ENCODE results near the gene CKS1B. TPM values are rescaled to one million over a fixed set of nuclear protein-coding genes. Genes with fewer than 3 reads are reported as not detected.

CKS1B gene
- total RNA-seq, 1 donor from 2014 or later, result 104 TPM

GRCh38 chr1:154945160-154945961 is 29.1 kb upstream of the CKS1B start:
- intact Hi-C loops (cut with micrococcal nuclease), result no loop called here

GRCh38 chr1:154945962-154946850 is 28.3 kb upstream of the CKS1B start:
- intact Hi-C loops (cut with micrococcal nuclease), result no loop called here

- intact Hi-C loops (cut with micrococcal nuclease), result no loop called here
These were observed 26.4 kb upstream of the CKS1B start for GRCh38 chr1:154948079-154948478.

GRCh38 chr1:154951901-154952657 is 22.4 kb upstream of the CKS1B start:
- intact Hi-C loops (cut with micrococcal nuclease), result loop anchor here (10.0 kb wide), 1 partner anchor 1553 kb away; the partner anchor contains the start of gene MEF2D

- intact Hi-C loops (cut with micrococcal nuclease), result loop anchor here (10.0 kb wide), 1 partner anchor 1552 kb away; the partner anchor contains the start of gene MEF2D
These were observed 21.8 kb upstream of the CKS1B start for GRCh38 chr1:154952664-154953063.

GRCh38 chr1:154953611-154954038 is 20.9 kb upstream of the CKS1B start:
- intact Hi-C loops (cut with micrococcal nuclease), result loop anchor here (2.0 to 10.0 kb wide), 3 partner anchors 109 to 1551 kb away; partner anchors contain the start of genes ATP8B2, EFNA4 and MEF2D

- intact Hi-C loops (cut with micrococcal nuclease), result loop anchor here (2.0 to 10.0 kb wide), 3 partner anchors 108 to 1550 kb away; partner anchors contain the start of genes ATP8B2, EFNA4 and MEF2D
These were observed 19.9 kb upstream of the CKS1B start for GRCh38 chr1:154954541-154954940.

- intact Hi-C loops (cut with micrococcal nuclease), result loop anchor here (1.0 to 10.0 kb wide), 9 partner anchors 18 to 1550 kb away; partner anchors contain the start of genes ADAR, ATP8B2, CKS1B and EFNA4
These were observed 19.3 kb upstream of the CKS1B start for GRCh38 chr1:154955039-154955717.

GRCh38 chr1:154955718-154956543 is 18.6 kb upstream of the CKS1B start, which contains the start of gene PBXIP1:
Gene PBXIP1 (minus strand): TSS chr1:154956099. CDS start chr1:154953721, 2,378 bp downstream.
- intact Hi-C loops (cut with micrococcal nuclease), result loop anchor here (1.0 to 10.0 kb wide), 9 partner anchors 18 to 1549 kb away; partner anchors contain the start of genes ADAR, ATP8B2, CKS1B and EFNA4

GRCh38 chr1:154956544-154956941 is 17.9 kb upstream of the CKS1B start:
- intact Hi-C loops (cut with micrococcal nuclease), result loop anchor here (10.0 kb wide), 1 partner anchor 1548 kb away; the partner anchor contains the start of gene MEF2D

GRCh38 chr1:154957091-154957657 is 17.3 kb upstream of the CKS1B start:
- intact Hi-C loops (cut with micrococcal nuclease), result loop anchor here (10.0 kb wide), 1 partner anchor 1548 kb away; the partner anchor contains the start of gene MEF2D

- intact Hi-C loops (cut with micrococcal nuclease), result loop anchor here (10.0 kb wide), 1 partner anchor 1547 kb away; the partner anchor contains the start of gene MEF2D
These were observed 16.4 kb upstream of the CKS1B start for GRCh38 chr1:154958036-154958435.

- intact Hi-C loops (cut with micrococcal nuclease), result loop anchor here (10.0 kb wide), 1 partner anchor 1546 kb away; the partner anchor contains the start of gene MEF2D
These were observed 15.6 kb upstream of the CKS1B start for GRCh38 chr1:154958681-154959425.

- intact Hi-C loops (cut with micrococcal nuclease), result loop anchor here (10.0 kb wide), 1 partner anchor 1545 kb away; the partner anchor contains the start of gene MEF2D
These were observed 15.1 kb upstream of the CKS1B start for GRCh38 chr1:154959426-154959780.

GRCh38 chr1:154960446-154961136 is 13.9 kb upstream of the CKS1B start:
- intact Hi-C loops (cut with micrococcal nuclease), result loop anchor here (1.0 kb wide), 2 partner anchors 14 to 23 kb away; partner anchors contain the start of gene CKS1B

- intact Hi-C loops (cut with micrococcal nuclease), result loop anchor here (1.0 kb wide), 4 partner anchors 13 to 100 kb away; partner anchors contain the start of gene CKS1B
These were observed 13.0 kb upstream of the CKS1B start, which contains the start of gene PYGO2 for GRCh38 chr1:154961207-154962155. Gene PYGO2 (minus strand): TSS chr1:154961782. CDS start chr1:154961576, 206 bp downstream.

All from T-helper 1 cell treated with Interleukin-12 subunit alpha and Interleukin-12 subunit beta and Interleukin-4 antibody, amounts not matched to agents 30 ng/mL and 1 ng/mL, for 36 hours (primary cell).